Stimulated activated memory B cell treated with anti-CD40 and anti-IgM and Interleukin-4, amounts not matched to agents 10 μg/mL and 1 μg/mL and 100 μg/mL, for 72 hours (primary cell): ENCODE measurements around the gene GHR.

ENCODE experiments used
- ATAC-seq: fragments of 150-1000 bp; cut with Tn5 transposase; 2 replicates; pipeline ENCODE4 v1.10.0; 2021
- H3K27ac Mint-ChIP-seq: one replicate; pipeline ENCODE4 v1.8.0; 2022; ENCODE audit warnings: mild to moderate bottlenecking, mixed read lengths
- H3K27me3 Mint-ChIP-seq: one replicate; pipeline ENCODE4 v1.8.0; 2022; ENCODE audit warnings: mixed read lengths
- H3K36me3 Mint-ChIP-seq: one replicate; pipeline ENCODE4 v1.8.0; 2022; ENCODE audit warnings: mixed read lengths
- H3K4me1 Mint-ChIP-seq: one replicate; pipeline ENCODE4 v1.8.0; 2022; ENCODE audit warnings: mixed read lengths
- H3K4me3 Mint-ChIP-seq: one replicate; pipeline ENCODE4 v1.8.0; 2022; ENCODE audit warnings: mild to moderate bottlenecking, moderate library complexity, mixed read lengths
- H3K9me3 Mint-ChIP-seq: one replicate; pipeline ENCODE4 v1.8.0; 2022; ENCODE audit warnings: mixed read lengths

GHR gene

DNA sequence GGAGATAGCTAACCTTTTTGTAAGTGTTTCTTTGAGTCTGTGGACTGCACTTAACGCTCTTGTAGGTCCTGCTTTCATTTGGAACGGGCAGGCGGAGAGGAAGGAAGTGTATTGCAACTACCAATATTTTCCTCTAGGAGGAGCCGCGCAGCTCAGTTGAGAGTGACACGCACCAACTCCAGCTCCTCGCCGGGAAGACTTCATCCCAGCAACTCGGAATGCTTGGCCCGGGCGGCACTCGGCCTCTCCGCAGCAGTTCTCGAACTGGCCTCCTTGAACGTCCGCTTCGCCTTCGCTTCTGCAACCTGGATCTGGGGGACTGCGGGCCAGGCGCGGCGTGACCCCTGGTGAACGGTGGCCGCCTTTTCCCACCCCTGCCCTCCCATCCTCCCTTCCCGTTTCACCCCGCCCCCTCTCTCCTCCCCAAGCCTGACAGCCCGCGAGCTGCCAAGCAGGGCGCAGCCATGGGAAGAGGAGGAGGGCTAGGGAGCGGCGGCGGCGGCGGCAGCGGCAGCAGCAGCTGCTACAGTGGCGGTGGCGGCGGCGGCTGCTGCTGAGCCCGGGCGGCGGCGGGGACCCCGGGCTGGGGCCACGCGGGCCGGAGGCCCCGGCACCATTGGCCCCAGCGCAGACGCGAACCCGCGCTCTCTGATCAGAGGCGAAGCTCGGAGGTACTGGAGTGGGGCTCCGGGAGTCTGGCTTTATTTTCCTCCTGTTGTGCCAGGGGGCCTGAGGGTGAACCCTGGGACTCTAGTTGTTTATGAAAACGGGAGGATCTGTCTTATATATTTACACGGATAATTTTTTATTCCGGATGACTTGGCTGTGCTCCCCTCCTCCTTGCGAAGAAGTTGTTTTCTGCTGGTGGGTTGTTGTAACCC lies at the start of gene GHR:
Gene GHR, plus strand, starts transcription at position 155 of the 881 bp plus-strand sequence. CDS start 142,436 bp downstream, outside the sequence.
- Mint-ChIP-seq H3K4me1 (no peaks in the 10 kb centered on the region), H3K36me3 (no peaks in the 10 kb centered on the region), H3K4me3 (no peak within 1 kb of the TSS), H3K27ac (no peak within 1 kb of the TSS), H3K27me3 (peaks cover 27% of the 10 kb centered on the region), H3K9me3 (peaks cover 3% of the 10 kb centered on the region)
- ATAC-seq, result peak; percentile 46

DNA sequence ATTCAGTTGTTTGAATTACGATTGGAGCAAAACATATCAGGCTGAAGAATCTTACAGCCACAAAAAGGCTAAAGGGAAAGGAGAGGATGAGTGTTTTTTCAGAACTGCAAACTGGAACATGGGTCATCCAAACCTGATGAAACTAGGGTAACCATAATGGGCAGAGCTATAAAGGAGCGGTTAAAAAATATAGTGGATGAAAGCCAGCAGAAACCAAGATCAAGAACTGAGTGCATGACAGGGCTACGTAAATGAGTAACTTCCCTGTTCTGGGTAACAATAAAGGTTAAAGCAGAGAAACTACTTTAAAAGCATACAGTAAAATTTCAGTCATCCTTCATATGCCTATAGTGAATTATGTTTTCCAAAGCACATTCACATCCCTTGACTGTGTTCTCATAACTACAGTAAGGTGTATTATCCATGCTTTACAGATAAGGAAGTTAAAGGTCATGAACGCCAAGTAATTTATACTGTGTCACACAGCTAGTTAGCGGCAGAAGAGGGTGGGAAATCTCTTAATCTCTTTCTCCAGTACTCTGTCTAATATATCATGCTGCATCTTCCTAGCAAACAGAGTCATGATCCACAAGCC lies 48.5 kb upstream of the GHR start:
- no peaks in the 10 kb centered on the region for H3K4me1 Mint-ChIP-seq
- no peaks in the 10 kb centered on the region for H3K27me3 Mint-ChIP-seq
- H3K27ac Mint-ChIP-seq, result no peak overlapping the region
- peaks cover 18% of the 10 kb centered on the region for H3K9me3 Mint-ChIP-seq
- no peak for ATAC-seq
- H3K36me3 Mint-ChIP-seq, result no peaks in the 10 kb centered on the region
- no peak overlapping the region for H3K4me3 Mint-ChIP-seq

DNA sequence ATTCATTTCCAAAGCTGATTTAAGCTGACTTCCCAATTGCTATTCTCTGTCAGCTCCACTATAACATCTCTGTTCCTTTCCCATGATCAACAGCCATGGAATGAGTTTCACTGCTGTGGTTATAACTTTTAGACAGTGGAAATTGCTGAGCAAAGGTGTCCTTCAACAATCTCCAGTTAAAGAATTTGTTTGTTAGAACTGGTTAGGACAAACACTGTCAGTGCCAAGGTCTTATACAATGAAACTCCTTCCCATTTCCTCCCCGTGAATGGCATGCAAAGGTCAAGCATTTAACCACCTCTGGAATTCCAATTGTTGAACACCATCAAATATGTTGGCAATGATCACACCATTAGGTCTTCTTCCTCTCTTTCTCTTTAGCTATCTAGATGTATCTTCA lies 45.7 kb upstream of the GHR start:
- Mint-ChIP-seq H3K27ac (no peak overlapping the region), H3K9me3 (peaks cover 13% of the 10 kb centered on the region), H3K4me1 (no peaks in the 10 kb centered on the region), H3K4me3 (no peak overlapping the region), H3K36me3 (no peaks in the 10 kb centered on the region), H3K27me3 (no peaks in the 10 kb centered on the region)
- ATAC-seq, result no peak

DNA sequence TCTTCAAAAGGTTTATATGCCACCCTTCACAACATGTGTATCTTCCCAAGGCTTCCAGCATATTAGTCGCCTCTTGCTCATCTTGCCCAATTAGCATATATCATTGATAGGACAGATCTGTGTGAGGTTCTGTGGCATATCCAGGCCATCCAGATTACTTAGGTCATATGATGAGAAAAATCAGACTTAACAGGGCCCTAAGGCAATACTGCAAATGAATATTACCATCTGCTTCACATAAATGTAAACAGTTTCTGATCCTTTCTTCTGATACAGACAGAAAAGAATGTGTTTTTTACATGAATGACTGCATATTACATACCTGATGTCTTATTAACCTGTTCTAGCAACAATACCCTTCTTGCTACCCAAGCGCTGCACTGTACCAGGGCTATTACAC lies 41.3 kb upstream of the GHR start:
- Mint-ChIP-seq H3K27ac (no peak overlapping the region), H3K4me3 (no peak overlapping the region), H3K4me1 (no peaks in the 10 kb centered on the region), H3K36me3 (no peaks in the 10 kb centered on the region), H3K27me3 (no peaks in the 10 kb centered on the region), H3K9me3 (no peaks in the 10 kb centered on the region)
- ATAC-seq, result no peak

DNA sequence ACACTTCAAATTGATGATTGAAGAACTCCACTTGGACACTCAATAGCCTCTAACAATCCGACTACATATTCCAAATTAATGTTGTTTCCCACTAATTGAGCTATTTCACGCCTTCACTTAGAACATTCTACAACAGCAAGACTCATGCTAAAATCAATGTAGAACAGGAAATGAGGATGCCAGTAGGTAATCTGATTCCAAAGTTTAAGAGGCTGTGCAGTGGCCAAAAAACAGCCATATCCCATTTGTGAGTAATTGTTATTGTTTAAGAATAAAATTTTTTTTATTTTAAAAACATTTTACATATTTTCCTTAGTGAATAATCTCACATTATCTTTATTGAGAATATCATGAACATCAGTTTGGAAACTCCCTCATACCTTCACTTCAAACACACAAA lies 35.7 kb upstream of the GHR start:
- ATAC-seq, result no peak
- H3K27ac Mint-ChIP-seq, result no peak overlapping the region
- H3K27me3 Mint-ChIP-seq, result no peaks in the 10 kb centered on the region
- no peaks in the 10 kb centered on the region for H3K36me3 Mint-ChIP-seq
- peaks cover 4% of the 10 kb centered on the region for H3K9me3 Mint-ChIP-seq
- no peak overlapping the region for H3K4me3 Mint-ChIP-seq
- H3K4me1 Mint-ChIP-seq, result no peaks in the 10 kb centered on the region

GRCh38 chr5:42390115-42390514 lies 33.1 kb upstream of the GHR start:
- peaks cover 10% of the 10 kb centered on the region for H3K9me3 Mint-ChIP-seq
- no peak for ATAC-seq
- no peak overlapping the region for H3K4me3 Mint-ChIP-seq
- H3K27me3 Mint-ChIP-seq, result no peaks in the 10 kb centered on the region
- no peak overlapping the region for H3K27ac Mint-ChIP-seq
- H3K36me3 Mint-ChIP-seq, result no peaks in the 10 kb centered on the region
- H3K4me1 Mint-ChIP-seq, result no peaks in the 10 kb centered on the region

GRCh38 chr5:42392917-42393316 lies 30.3 kb upstream of the GHR start:
- no peaks in the 10 kb centered on the region for H3K4me1 Mint-ChIP-seq

DNA sequence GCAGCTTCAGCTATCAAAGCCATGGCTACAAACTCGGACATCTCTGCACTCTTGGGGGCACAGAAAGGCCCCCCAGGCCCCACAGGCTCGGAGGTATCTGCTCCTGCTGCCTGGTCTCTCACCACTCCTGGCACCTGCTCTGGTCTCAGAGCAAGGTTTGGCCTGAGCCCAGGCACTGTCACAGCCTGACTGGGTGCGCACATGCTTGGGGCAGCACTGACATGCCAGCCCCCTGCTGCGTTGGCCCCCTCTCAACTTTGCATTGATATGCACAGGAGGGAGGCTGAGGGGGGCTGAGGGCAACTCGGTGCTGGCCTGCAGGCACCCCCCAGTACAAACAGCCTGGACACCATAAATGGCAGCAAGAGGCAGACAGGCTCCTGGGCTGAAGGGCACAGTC lies 27.1 kb upstream of the GHR start:
- Mint-ChIP-seq H3K4me1 (no peaks in the 10 kb centered on the region), H3K27me3 (no peaks in the 10 kb centered on the region), H3K4me3 (no peak overlapping the region), H3K9me3 (peaks cover 6% of the 10 kb centered on the region), H3K27ac (no peak overlapping the region), H3K36me3 (no peaks in the 10 kb centered on the region)
- peak; percentile 8 for ATAC-seq

More at GRCh38 chr5:42392917-42393316, 30.3 kb upstream of the GHR start:
- H3K27ac Mint-ChIP-seq, result no peak overlapping the region
- no peaks in the 10 kb centered on the region for H3K36me3 Mint-ChIP-seq
- no peak overlapping the region for H3K4me3 Mint-ChIP-seq
- no peak for ATAC-seq
- H3K27me3 Mint-ChIP-seq, result no peaks in the 10 kb centered on the region
- peaks cover 10% of the 10 kb centered on the region for H3K9me3 Mint-ChIP-seq

DNA sequence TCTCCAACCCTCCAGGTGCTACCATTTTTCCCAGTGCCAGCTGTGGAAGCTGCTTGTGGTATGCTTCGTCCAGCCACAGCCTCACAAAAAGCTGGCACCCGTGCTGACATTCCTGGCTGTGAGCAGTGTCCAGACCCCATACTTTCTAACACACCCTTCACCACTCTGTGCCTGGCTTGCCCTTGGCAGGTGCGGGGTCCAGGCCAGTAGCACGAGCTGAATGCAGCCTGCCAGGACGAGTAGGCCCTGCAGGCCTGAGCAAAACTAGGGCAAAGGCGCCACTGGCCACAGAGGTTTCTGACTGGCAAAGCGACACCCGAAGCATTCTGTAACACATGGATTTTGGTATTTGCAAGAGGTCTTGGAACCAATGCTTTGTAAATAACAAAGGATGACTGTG lies 26.0 kb upstream of the GHR start:
- no peak overlapping the region for H3K27ac Mint-ChIP-seq
- no peak overlapping the region for H3K4me3 Mint-ChIP-seq
- ATAC-seq, result no peak
- H3K4me1 Mint-ChIP-seq, result no peaks in the 10 kb centered on the region
- H3K36me3 Mint-ChIP-seq, result no peaks in the 10 kb centered on the region
- H3K27me3 Mint-ChIP-seq, result no peaks in the 10 kb centered on the region
- H3K9me3 Mint-ChIP-seq, result peaks cover 6% of the 10 kb centered on the region

GRCh38 chr5:42399702-42400101 lies 23.5 kb upstream of the GHR start:
- H3K36me3 Mint-ChIP-seq, result no peaks in the 10 kb centered on the region
- no peak for ATAC-seq

GRCh38 chr5:42400474-42400873 lies 22.8 kb upstream of the GHR start:
- H3K27me3 Mint-ChIP-seq, result no peaks in the 10 kb centered on the region
- no peak overlapping the region for H3K27ac Mint-ChIP-seq
- no peaks in the 10 kb centered on the region for H3K36me3 Mint-ChIP-seq
- H3K4me1 Mint-ChIP-seq, result no peaks in the 10 kb centered on the region
- no peak for ATAC-seq
- no peaks in the 10 kb centered on the region for H3K9me3 Mint-ChIP-seq
- H3K4me3 Mint-ChIP-seq, result no peak overlapping the region

More at GRCh38 chr5:42399702-42400101, 23.5 kb upstream of the GHR start:
- Mint-ChIP-seq H3K9me3 (no peaks in the 10 kb centered on the region), H3K4me3 (no peak overlapping the region), H3K27ac (no peak overlapping the region), H3K4me1 (no peaks in the 10 kb centered on the region), H3K27me3 (no peaks in the 10 kb centered on the region)

DNA sequence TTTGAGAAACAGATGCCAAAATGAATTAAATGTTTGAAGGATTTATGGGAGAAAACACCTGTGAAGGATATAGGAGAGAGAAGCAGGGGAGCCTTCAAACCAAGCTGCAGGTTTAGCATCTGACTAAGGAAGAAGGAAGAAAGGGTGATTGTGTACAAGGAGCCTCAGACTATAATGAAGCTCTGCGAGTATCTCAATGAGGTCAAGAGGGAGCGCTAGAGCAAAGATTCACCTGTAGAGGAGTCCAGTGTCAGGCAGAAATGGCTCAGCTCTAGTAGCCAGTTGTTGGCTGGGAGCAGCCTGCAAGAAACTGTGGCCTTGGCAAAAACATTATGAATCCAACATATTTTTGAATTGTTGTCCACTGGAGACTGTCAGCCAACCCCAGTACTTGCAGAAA lies 20.0 kb upstream of the GHR start:
- no peak for ATAC-seq
- no peaks in the 10 kb centered on the region for H3K27me3 Mint-ChIP-seq
- H3K27ac Mint-ChIP-seq, result no peak overlapping the region
- no peaks in the 10 kb centered on the region for H3K4me1 Mint-ChIP-seq
- H3K36me3 Mint-ChIP-seq, result no peaks in the 10 kb centered on the region
- no peaks in the 10 kb centered on the region for H3K9me3 Mint-ChIP-seq
- H3K4me3 Mint-ChIP-seq, result no peak overlapping the region

DNA sequence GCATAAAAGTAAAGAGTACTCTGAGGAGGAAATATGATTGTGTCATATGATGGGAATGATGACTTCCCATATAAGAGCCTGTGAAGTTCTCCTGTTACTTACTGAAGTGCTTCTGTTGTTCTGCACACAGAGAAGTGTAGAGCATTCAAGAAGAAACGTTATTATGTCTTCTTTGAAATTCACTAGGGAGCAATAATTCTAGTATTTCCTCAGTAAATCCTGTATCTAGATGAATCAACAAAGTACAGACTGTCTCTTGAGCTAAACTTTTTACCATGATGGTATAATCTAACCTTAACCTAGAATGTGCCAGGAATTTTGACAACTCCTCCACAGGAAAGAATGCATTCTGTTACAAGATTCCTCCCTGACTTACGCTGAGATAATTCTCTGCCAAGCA lies 18.9 kb upstream of the GHR start:
- ATAC-seq, result no peak
- Mint-ChIP-seq H3K4me1 (no peaks in the 10 kb centered on the region), H3K27ac (no peak overlapping the region), H3K27me3 (no peaks in the 10 kb centered on the region), H3K36me3 (no peaks in the 10 kb centered on the region), H3K4me3 (no peak overlapping the region), H3K9me3 (no peaks in the 10 kb centered on the region)

DNA sequence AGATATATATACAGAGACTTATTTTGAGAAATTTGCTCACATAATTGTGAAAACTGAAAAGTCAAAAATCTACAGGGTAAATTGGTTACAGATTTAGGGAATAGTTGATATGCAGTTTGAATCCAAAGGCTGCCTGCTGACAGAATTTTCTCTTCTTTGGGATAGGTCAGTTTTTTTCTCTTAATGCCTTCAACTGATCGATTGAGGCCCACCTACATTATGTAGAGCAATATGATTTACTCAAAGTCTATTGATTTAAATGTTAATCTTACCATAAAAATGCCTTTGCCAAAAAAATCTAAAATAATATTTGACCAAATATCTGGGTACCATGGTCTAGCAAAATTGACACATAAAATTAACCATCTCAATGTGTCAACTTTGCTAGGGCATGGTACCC lies 3.9 kb upstream of the GHR start:
- H3K4me1 Mint-ChIP-seq, result no peaks in the 10 kb centered on the region
- no peaks in the 10 kb centered on the region for H3K9me3 Mint-ChIP-seq
- no peaks in the 10 kb centered on the region for H3K36me3 Mint-ChIP-seq
- peaks cover 12% of the 10 kb centered on the region for H3K27me3 Mint-ChIP-seq
- H3K4me3 Mint-ChIP-seq, result no peak overlapping the region
- no peak for ATAC-seq
- no peak overlapping the region for H3K27ac Mint-ChIP-seq

- Mint-ChIP-seq H3K9me3 (peaks cover 3% of the 10 kb centered on the region), H3K27ac (no peak overlapping the region), H3K4me3 (no peak overlapping the region), H3K36me3 (no peaks in the 10 kb centered on the region), H3K4me1 (no peaks in the 10 kb centered on the region), H3K27me3 (peaks cover 24% of the 10 kb centered on the region)
- ATAC-seq, result no peak
Observed at GRCh38 chr5:42422656-42423280, 471 bp upstream of the GHR start.

DNA sequence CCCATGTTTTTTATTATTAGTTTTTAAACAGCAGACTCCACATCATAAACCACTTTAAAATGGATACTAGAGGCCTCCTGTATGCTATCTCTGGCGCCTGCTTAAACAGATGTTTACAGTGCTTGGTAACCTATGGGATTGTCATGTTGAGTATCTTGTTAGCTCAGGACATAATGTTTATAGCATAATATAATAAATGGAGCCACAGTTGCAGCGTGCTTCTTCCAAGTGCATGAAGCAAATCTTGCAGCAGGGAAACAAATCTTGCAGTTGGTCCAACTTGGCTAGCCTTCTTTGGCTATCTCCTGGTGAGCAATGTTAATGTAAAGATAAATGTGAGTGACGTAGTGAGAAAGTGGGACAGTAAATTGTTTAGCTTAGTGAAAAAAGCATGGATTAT lies 2.8 kb downstream of the GHR start:
- no peak for ATAC-seq
- peaks cover 15% of the 10 kb centered on the region for H3K27me3 Mint-ChIP-seq
- no peaks in the 10 kb centered on the region for H3K36me3 Mint-ChIP-seq
- no peak overlapping the region for H3K4me3 Mint-ChIP-seq
- peaks cover 3% of the 10 kb centered on the region for H3K9me3 Mint-ChIP-seq
- no peak overlapping the region for H3K27ac Mint-ChIP-seq
- no peaks in the 10 kb centered on the region for H3K4me1 Mint-ChIP-seq
